Measurements from ENCODE around the gene NPC2.

NPC2 gene

GRCh38 chr14:74482571-74482970 is 10.5 kb downstream of the NPC2 start:
- DNase-seq (ENCODE audit: low read depth): no peak
- TF ChIP-seq, protein P1, sequence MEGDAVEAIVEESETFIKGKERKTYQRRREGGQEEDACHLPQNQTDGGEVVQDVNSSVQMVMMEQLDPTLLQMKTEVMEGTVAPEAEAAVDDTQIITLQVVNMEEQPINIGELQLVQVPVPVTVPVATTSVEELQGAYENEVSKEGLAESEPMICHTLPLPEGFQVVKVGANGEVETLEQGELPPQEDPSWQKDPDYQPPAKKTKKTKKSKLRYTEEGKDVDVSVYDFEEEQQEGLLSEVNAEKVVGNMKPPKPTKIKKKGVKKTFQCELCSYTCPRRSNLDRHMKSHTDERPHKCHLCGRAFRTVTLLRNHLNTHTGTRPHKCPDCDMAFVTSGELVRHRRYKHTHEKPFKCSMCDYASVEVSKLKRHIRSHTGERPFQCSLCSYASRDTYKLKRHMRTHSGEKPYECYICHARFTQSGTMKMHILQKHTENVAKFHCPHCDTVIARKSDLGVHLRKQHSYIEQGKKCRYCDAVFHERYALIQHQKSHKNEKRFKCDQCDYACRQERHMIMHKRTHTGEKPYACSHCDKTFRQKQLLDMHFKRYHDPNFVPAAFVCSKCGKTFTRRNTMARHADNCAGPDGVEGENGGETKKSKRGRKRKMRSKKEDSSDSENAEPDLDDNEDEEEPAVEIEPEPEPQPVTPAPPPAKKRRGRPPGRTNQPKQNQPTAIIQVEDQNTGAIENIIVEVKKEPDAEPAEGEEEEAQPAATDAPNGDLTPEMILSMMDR (conservative IDR thresholded peaks at IDR 0.05; ENCODE audit: low read length): no peak
- H3K4me3 ChIP-seq (ENCODE audit: low read length): no peak overlapping the region

GRCh38 chr14:74480046-74480445 is 13.1 kb downstream of the NPC2 start:
- no peak for DNase-seq (ENCODE audit: low read depth)
- no peak overlapping the region for H3K4me3 ChIP-seq (ENCODE audit: low read length)
- TF ChIP-seq, protein P1 (conservative IDR thresholded peaks at IDR 0.05; ENCODE audit: low read length): no peak

GRCh38 chr14:74478996-74479635 is 14.0 kb downstream of the NPC2 start:
- TF ChIP-seq, protein P1 (conservative IDR thresholded peaks at IDR 0.05; ENCODE audit: low read length): peak; percentile 98
- peak; percentile 35 for DNase-seq (ENCODE audit: low read depth)
- no peak overlapping the region for H3K4me3 ChIP-seq (ENCODE audit: low read length)

GRCh38 chr14:74476607-74477006 is 16.5 kb downstream of the NPC2 start:
- TF ChIP-seq, protein P1 (conservative IDR thresholded peaks at IDR 0.05; ENCODE audit: low read length): no peak

DNA sequence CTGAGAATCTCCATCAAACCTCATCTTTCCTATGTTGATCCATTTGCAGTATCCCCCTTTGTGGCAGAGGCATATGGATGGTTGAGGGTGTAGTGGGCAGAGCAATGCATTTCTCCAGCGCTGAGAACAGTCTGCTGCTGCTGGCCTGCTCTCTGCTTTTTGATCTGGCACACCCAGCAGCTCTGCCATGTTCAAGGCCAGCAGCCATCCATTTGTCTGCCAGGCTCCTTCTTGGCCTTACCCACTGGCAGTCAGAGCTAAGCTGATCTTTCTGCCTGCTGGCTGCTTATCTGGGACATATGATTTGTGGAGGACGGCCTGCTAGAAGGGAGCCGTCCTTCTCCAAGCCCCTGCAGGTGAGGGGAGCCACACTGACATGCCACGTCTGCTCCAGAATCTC is 17.0 kb downstream of the NPC2 start:
- H3K4me3 ChIP-seq (ENCODE audit: low read length): no peak overlapping the region
- TF ChIP-seq, protein P1 (conservative IDR thresholded peaks at IDR 0.05; ENCODE audit: low read length): no peak
- no peak for DNase-seq (ENCODE audit: low read depth)

More at GRCh38 chr14:74476607-74477006, 16.5 kb downstream of the NPC2 start:
- no peak for DNase-seq (ENCODE audit: low read depth)
- H3K4me3 ChIP-seq (ENCODE audit: low read length): no peak overlapping the region

DNA sequence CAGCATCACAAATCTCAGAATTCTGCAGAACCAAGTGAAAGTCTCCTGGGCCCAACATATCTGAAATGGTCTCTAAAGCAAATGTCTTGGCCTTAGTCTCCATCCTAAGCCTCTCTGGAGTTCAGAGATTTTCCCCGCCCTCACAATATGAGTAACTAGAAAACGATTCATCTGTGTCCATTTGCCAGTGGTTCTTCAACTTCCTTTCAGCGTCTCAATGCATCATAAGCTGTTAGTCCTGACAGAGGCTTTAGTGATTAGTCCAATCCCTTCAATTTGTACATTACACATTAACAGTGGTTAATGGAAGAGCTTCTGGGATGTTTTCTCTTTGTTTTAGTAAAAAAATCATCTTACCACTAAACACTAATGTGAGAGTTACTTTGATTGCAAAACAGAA is 17.4 kb downstream of the NPC2 start:
- TF ChIP-seq, protein P1 (conservative IDR thresholded peaks at IDR 0.05; ENCODE audit: low read length): no peak
- H3K4me3 ChIP-seq (ENCODE audit: low read length): no peak overlapping the region
- DNase-seq (ENCODE audit: low read depth): peak; percentile 79

DNA sequence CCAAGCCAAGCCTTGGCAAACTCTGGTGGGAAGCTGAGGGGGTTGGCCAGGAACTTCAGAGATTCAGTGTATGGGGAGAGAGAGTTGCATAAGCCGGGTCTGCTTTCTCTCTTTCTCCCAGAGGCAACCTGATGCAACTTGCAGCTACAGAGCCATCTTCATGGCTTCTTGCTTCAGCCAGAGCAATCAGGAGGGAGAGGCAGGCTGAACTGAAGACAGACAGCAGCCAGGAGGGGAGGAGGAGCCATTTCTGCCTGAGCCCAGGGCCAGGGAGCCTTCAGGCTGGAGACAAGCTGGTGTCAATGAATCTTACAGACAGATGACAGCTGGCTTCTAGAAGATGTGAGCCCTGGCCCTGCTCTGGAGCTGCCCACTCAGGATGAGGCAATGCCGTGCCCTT is 18.7 kb downstream of the NPC2 start:
- DNase-seq (ENCODE audit: low read depth): peak; percentile 54
- H3K4me3 ChIP-seq (ENCODE audit: low read length): no peak overlapping the region
- TF ChIP-seq, protein P1 (conservative IDR thresholded peaks at IDR 0.05; ENCODE audit: low read length): no peak
